B cell (primary cell): Measurements from ENCODE around the gene CMTM7. TPM values are rescaled to one million over a fixed set of nuclear protein-coding genes. Genes with fewer than 3 reads are reported as not detected.

ENCODE experiments used
- ATAC-seq: fragments of 200-7000 bp; cut with Tn5 transposase; one replicate; pipeline ENCODE4 v1.10.0; 2021; ENCODE audit warnings: low read depth, mild to moderate bottlenecking, moderate number of reproducible peaks, moderate library complexity
- CTCF ChIA-PET: fragments of 350-600 bp; sonication (Branson Sonifier 250); formaldehyde crosslinking; loops from one replicate; lab custom pipeline; 2021; ENCODE audit warnings: antibody characterized with exemption, inconsistent platforms; lab: Charles Lee
- POLR2A ChIA-PET: fragments of 350-600 bp; sonication (Branson Sonifier 250); formaldehyde crosslinking; loops from one replicate; lab custom pipeline; 2021; ENCODE audit warnings: antibody characterized with exemption; lab: Charles Lee
- DNase-seq: peaks from one replicate; pipeline ENCODE4 v3.0.0; 2013
- H2AFZ ChIP-seq: 2 replicates; pipeline ENCODE4 v1.6.1; 2012; ENCODE audit warnings: mild to moderate bottlenecking, low read depth, low read length; ENCODE audit not compliant: insufficient read depth, poor library complexity, severe bottlenecking
- H3K27ac ChIP-seq, 2 donors: 1 replicate in 1 of 2; 2 replicates in 1 of 2; pipeline ENCODE4 v1.5.1; 2012 to 2013; ENCODE audit warnings: low read length in 2 of 2, mild to moderate bottlenecking in 2 of 2, moderate library complexity in 1 of 2
- H3K27me3 ChIP-seq, 4 experiments: fragments of 200-600 bp in 1 of 4; sonication (generic) in 1 of 4; replicated peaks in 1 of 4; 1 replicate in 2 of 4; 2 replicates in 2 of 4; pipeline versions ENCODE4 v1.6.1 to v1.7.0; 2013 to 2016; ENCODE audit warnings: low read length in 3 of 4, mild to moderate bottlenecking in 2 of 4, mixed read lengths in 1 of 4, moderate library complexity in 1 of 4; ENCODE audit not compliant: insufficient read depth in 4 of 4, control insufficient read depth in 3 of 4; ENCODE audit errors: control extremely low read depth in 1 of 4
- H3K36me3 ChIP-seq, 2 experiments: replicated peaks in 1 of 2; 1 replicate in 1 of 2; 2 replicates in 1 of 2; pipeline versions ENCODE4 v1.6.1 to v1.7.1; 2013; ENCODE audit warnings: low read length in 1 of 2; ENCODE audit not compliant: insufficient read depth in 2 of 2, control insufficient read depth in 1 of 2; ENCODE audit errors: control extremely low read depth in 1 of 2, extremely low read depth in 1 of 2
- H3K4me1 ChIP-seq, 2 donors: fragments of 200-600 bp in 1 of 2; sonication (generic) in 1 of 2; 1 replicate in 1 of 2; 2 replicates in 1 of 2; pipeline versions ENCODE4 v1.5.1 to v1.6.1; 2013 to 2017; ENCODE audit warnings: low read length in 2 of 2; ENCODE audit not compliant: control insufficient read depth in 2 of 2, insufficient read depth in 2 of 2
- H3K4me2 ChIP-seq: replicated peaks from 2 replicates; pipeline ENCODE3; 2012; ENCODE audit warnings: mild to moderate bottlenecking, low read depth, low read length; ENCODE audit not compliant: poor library complexity, severe bottlenecking
- H3K4me3 ChIP-seq, 5 experiments: fragments of 200-600 bp in 1 of 5; sonication (generic) in 1 of 5; 1 replicate in 3 of 5; 2 replicates in 2 of 5; pipeline versions ENCODE4 v1.5.1 to v1.7.0; 2011 to 2016; ENCODE audit warnings: low read length in 4 of 5, mild to moderate bottlenecking in 4 of 5, low read depth in 2 of 5, control low read depth in 1 of 5, moderate library complexity in 1 of 5; ENCODE audit not compliant: insufficient read depth in 1 of 5; ENCODE audit errors: control extremely low read depth in 1 of 5, extremely low read depth in 1 of 5
- H3K79me2 ChIP-seq: fragments of 200-600 bp; sonication (generic); one replicate; pipeline ENCODE4 v1.6.0; 2016; ENCODE audit warnings: low read length; ENCODE audit not compliant: control insufficient read depth, insufficient read depth
- H3K9ac ChIP-seq: fragments of 200-600 bp; sonication (generic); 2 replicates; pipeline ENCODE4 v1.6.1; 2017; ENCODE audit warnings: mild to moderate bottlenecking, low read length, moderate library complexity
- H3K9me3 ChIP-seq, 3 donors: one replicate each; pipeline versions ENCODE4 v1.6.1 to v1.7.1; 2013; ENCODE audit warnings: low read length in 2 of 3; ENCODE audit not compliant: control insufficient read depth in 2 of 3, insufficient read depth in 1 of 3; ENCODE audit errors: control extremely low read depth in 1 of 3
- H4K20me1 ChIP-seq: 2 replicates; pipeline ENCODE4 v1.6.0; 2012; ENCODE audit warnings: mild to moderate bottlenecking, low read length; ENCODE audit not compliant: insufficient read depth, control insufficient read depth, poor library complexity, severe bottlenecking
- H3K27ac Mint-ChIP-seq: one replicate; pipeline ENCODE4 v1.8.0; 2021; ENCODE audit warnings: mixed read lengths
- H3K27me3 Mint-ChIP-seq: one replicate; pipeline ENCODE4 v1.8.0; 2021; ENCODE audit warnings: mixed read lengths
- H3K4me1 Mint-ChIP-seq: one replicate; pipeline ENCODE4 v1.8.0; 2021; ENCODE audit warnings: mixed read lengths
- H3K4me3 Mint-ChIP-seq: one replicate; pipeline ENCODE4 v1.8.0; 2021; ENCODE audit warnings: mixed read lengths
- H3K9me3 Mint-ChIP-seq: one replicate; pipeline ENCODE4 v1.8.0; 2022; ENCODE audit warnings: mixed read lengths; ENCODE audit not compliant: insufficient read depth
- EZH2 ChIP-seq: IDR thresholded peaks from 2 replicates; pipeline ENCODE4 v1.6.1; 2012; ENCODE audit warnings: borderline replicate concordance, low read depth, mild to moderate bottlenecking, moderate library complexity, low read length; ENCODE audit not compliant: insufficient read depth, poor library complexity, severe bottlenecking
- WGBS: methylation state at CpG from one replicate; pipeline ENCODE4 v1.1.5; 2013; ENCODE audit warnings: missing lambda C conversion rate; ENCODE audit not compliant: insufficient coverage; 5-methylcytosine and 5-hydroxymethylcytosine counted together
- intact Hi-C: fragments of 100-400 bp; cut with micrococcal nuclease; formaldehyde crosslinking; loops from one replicate; pipeline ENCODE4 v1.10.0; 2022
- polyA plus RNA-seq: library from polyadenylated mRNA; depleted of rRNA; stranded (reverse); fragments of >200 nt; gene quantifications from 2 replicates; pipeline ENCODE4 v1.2.3, GENCODE V29; 2012
- total RNA-seq, 2 donors: library from RNA; stranded (reverse); fragments of 120-200 nt in 1 of 2; gene quantifications; 1 replicate in 1 of 2; 2 replicates in 1 of 2; pipeline versions ENCODE4 v1.2.3 to v1.2.4, GENCODE V29; 2013 to 2022
- TF ChIP-seq, protein P1 (sequence below): fragments of 200-600 bp; IDR thresholded peaks from one replicate; pipeline ENCODE4 v1.8.0; 2022; ENCODE audit warnings: antibody characterized with exemption, mild to moderate bottlenecking

The CMTM7 gene
- total and polyA plus RNA-seq, 2 donors (not counting 1 experiment from before 2014, with no cell fraction given), result 71.5 to 76.1 TPM

GRCh38 chr3:32420126-32421038 is 28.7 kb downstream of the CMTM7 start:
- H3K4me1 ChIP-seq, result peaks cover 67 to 73% of the 10 kb centered on the region in 2 donors
- TF ChIP-seq EZH2, result no peak
- TF ChIP-seq, protein P1, sequence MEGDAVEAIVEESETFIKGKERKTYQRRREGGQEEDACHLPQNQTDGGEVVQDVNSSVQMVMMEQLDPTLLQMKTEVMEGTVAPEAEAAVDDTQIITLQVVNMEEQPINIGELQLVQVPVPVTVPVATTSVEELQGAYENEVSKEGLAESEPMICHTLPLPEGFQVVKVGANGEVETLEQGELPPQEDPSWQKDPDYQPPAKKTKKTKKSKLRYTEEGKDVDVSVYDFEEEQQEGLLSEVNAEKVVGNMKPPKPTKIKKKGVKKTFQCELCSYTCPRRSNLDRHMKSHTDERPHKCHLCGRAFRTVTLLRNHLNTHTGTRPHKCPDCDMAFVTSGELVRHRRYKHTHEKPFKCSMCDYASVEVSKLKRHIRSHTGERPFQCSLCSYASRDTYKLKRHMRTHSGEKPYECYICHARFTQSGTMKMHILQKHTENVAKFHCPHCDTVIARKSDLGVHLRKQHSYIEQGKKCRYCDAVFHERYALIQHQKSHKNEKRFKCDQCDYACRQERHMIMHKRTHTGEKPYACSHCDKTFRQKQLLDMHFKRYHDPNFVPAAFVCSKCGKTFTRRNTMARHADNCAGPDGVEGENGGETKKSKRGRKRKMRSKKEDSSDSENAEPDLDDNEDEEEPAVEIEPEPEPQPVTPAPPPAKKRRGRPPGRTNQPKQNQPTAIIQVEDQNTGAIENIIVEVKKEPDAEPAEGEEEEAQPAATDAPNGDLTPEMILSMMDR, result no peak
- peak overlapping the region; percentile 97 for H3K27ac Mint-ChIP-seq
- H3K4me1 Mint-ChIP-seq, result peaks cover 84% of the 10 kb centered on the region
- no peaks in the 10 kb centered on the region for H3K27me3 Mint-ChIP-seq
- no peaks in the 10 kb centered on the region for H3K27me3 ChIP-seq
- peaks cover 0 to 3% (median 0%) of the 10 kb centered on the region in 3 donors for H3K9me3 ChIP-seq
- peak overlapping the region; percentile 74 for H3K4me2 ChIP-seq
- intact Hi-C loops, result loop anchor here (1.0 to 5.0 kb wide), 4 partner anchors 19 to 47 kb away; no protein-coding TSS in a partner anchor
- WGBS, result 4% methylated on average over 14 of the region's 14 CpGs
- peaks cover 83% of the 10 kb centered on the region for H3K79me2 ChIP-seq
- peak overlapping the region; percentile 79 to 86 for H3K27ac ChIP-seq
- peak; percentile 80 for DNase-seq
- POLR2A ChIA-PET, result interaction anchor here (1.3 to 1.4 kb wide), 2 partner anchors 17 to 34 kb away, joined by 3 read pairs; no protein-coding TSS in a partner anchor
- peak overlapping the region; percentile 84 for H3K4me3 Mint-ChIP-seq
- no peaks in the 10 kb centered on the region for H3K9me3 Mint-ChIP-seq
- no peaks in the 10 kb centered on the region for H4K20me1 ChIP-seq
- CTCF ChIA-PET, result interaction anchor here (0.6 to 5.6 kb wide), 19 partner anchors 9 to 584 kb away, joined by 3 to 55 read pairs (median 4); partner anchors contain the start of gene CMTM7
- peak; percentile 77 for ATAC-seq
- peak overlapping the region; percentile 1 for H2AFZ ChIP-seq
- peak overlapping the region; percentile 27 for H3K9ac ChIP-seq
- peak overlapping the region in 3 of 5 experiments; percentile 2 to 38 (median 11) for H3K4me3 ChIP-seq
- H3K36me3 ChIP-seq, result no peaks in the 10 kb centered on the region
